Prostate gland (tissue), 2 donors: ENCODE measurements around the gene STYK1. TPM values are rescaled to one million over a fixed set of nuclear protein-coding genes. Genes with fewer than 3 reads are reported as not detected.

Experiments
- DNase-seq: peaks from one replicate; pipeline ENCODE4 v3.0.0-alpha.2; 2019; ENCODE audit warnings: low spot score
- H3K27ac ChIP-seq, 2 donors: fragments of 200-600 bp; sonication (generic); 2 replicates each; pipeline ENCODE4 v1.5.1; 2017 to 2019
- H3K27me3 ChIP-seq: fragments of 200-600 bp; sonication (generic); replicated peaks from 2 replicates; pipeline ENCODE4 v1.5.1; 2019; ENCODE audit not compliant: insufficient read depth
- H3K36me3 ChIP-seq, 2 donors: fragments of 200-600 bp; sonication (generic); 1 replicate in 1 of 2; 2 replicates in 1 of 2; pipeline versions ENCODE4 v1.5.1 to v1.8.1; 2017 to 2019
- H3K4me1 ChIP-seq: fragments of 200-600 bp; sonication (generic); replicated peaks from 2 replicates; pipeline ENCODE4 v1.5.1; 2019
- H3K4me3 ChIP-seq, 2 donors: fragments of 200-600 bp; sonication (generic); 2 replicates each; pipeline ENCODE4 v1.5.1; 2017 to 2019
- H3K9me3 ChIP-seq: fragments of 200-600 bp; sonication (generic); 2 replicates; pipeline ENCODE4 v1.5.1; 2017
- POLR2A ChIP-seq: fragments of 450-650 bp; IDR thresholded peaks from one replicate; pipeline ENCODE4 v1.6.1; 2016; ENCODE audit warnings: antibody characterized with exemption, mild to moderate bottlenecking
- POLR2AphosphoS5 ChIP-seq: sonication (generic); formaldehyde crosslinking; IDR thresholded peaks from one replicate; pipeline ENCODE4 v1.6.1; 2017; ENCODE audit warnings: antibody characterized with exemption
- WGBS: methylation state at CpG from one replicate; pipeline ENCODE4 v1.1.5; 2018; 5-methylcytosine and 5-hydroxymethylcytosine counted together
- intact Hi-C: fragments of 100-400 bp; cut with DNase I; formaldehyde crosslinking; loops from one replicate; pipeline ENCODE4 v1.14.2; 2022
- total RNA-seq, 2 donors: library from RNA; depleted of rRNA; stranded (reverse); fragments of >200 nt; gene quantifications; one replicate each; pipeline ENCODE4 v1.1.0, GENCODE V29; 2016
- TF ChIP-seq, protein P1 (sequence below), 4 experiments: fragments of 200-600 bp in 2 of 4; fragments of 450-650 bp in 2 of 4; sonication (generic) in 2 of 4; IDR thresholded peaks; 1 replicate in 3 of 4; 2 replicates in 1 of 4; pipeline ENCODE4 v1.5.1; 2016 to 2019; ENCODE audit warnings: antibody characterized with exemption in 4 of 4, mild to moderate bottlenecking in 2 of 4, moderate library complexity in 2 of 4

STYK1 gene
- total RNA-seq, 2 donors from 2014 or later = 9.5 to 39.7 TPM

DNA sequence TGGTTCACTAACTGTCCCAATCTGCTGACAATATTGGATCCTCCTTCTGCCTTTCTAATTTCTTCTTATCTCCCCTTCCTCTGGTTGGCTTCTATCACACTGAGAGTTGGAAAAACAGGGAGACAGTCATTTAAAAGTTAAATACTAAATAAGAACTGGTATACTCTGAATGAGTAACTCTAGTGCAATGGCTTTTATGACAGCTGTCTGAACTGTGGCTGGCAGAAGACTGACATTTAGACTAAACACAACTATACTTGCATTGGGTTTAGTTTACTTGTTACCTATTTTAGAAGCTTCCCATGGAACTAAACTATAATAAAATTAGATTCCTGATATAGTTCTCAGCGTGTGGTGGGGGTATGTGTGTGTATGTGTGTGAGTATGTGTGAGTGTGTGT is 52.6 kb downstream of the STYK1 start:
- Histone ChIP-seq H3K27ac (no peak overlapping the region), H3K4me3 (no peak overlapping the region), H3K4me1 (no peaks in the 10 kb centered on the region), H3K27me3 (no peaks in the 10 kb centered on the region), H3K9me3 (no peaks in the 10 kb centered on the region), H3K36me3 (no peaks in the 10 kb centered on the region)
- intact Hi-C loops = no loop called here
- WGBS = 84% methylated on average over 1 of the region's 1 CpG
- TF ChIP-seq, protein P1, sequence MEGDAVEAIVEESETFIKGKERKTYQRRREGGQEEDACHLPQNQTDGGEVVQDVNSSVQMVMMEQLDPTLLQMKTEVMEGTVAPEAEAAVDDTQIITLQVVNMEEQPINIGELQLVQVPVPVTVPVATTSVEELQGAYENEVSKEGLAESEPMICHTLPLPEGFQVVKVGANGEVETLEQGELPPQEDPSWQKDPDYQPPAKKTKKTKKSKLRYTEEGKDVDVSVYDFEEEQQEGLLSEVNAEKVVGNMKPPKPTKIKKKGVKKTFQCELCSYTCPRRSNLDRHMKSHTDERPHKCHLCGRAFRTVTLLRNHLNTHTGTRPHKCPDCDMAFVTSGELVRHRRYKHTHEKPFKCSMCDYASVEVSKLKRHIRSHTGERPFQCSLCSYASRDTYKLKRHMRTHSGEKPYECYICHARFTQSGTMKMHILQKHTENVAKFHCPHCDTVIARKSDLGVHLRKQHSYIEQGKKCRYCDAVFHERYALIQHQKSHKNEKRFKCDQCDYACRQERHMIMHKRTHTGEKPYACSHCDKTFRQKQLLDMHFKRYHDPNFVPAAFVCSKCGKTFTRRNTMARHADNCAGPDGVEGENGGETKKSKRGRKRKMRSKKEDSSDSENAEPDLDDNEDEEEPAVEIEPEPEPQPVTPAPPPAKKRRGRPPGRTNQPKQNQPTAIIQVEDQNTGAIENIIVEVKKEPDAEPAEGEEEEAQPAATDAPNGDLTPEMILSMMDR (IDR thresholded peaks at IDR 0.05) = no peak
- TF ChIP-seq POLR2AphosphoS5 = no peak
- TF ChIP-seq POLR2A = no peak
- no peak for DNase-seq

- Histone ChIP-seq H3K4me3 (no peak overlapping the region), H3K4me1 (no peaks in the 10 kb centered on the region), H3K27me3 (no peaks in the 10 kb centered on the region), H3K9me3 (no peaks in the 10 kb centered on the region), H3K27ac (no peak overlapping the region), H3K36me3 (no peaks in the 10 kb centered on the region)
- intact Hi-C loops = no loop called here
- TF ChIP-seq, protein P1 (IDR thresholded peaks at IDR 0.05) = no peak
- TF ChIP-seq POLR2A (no peak), POLR2AphosphoS5 (no peak)
- DNase-seq = no peak
- 82% methylated on average over 10 of the region's 10 CpGs for WGBS
Measured at GRCh38 chr12:10620078-10620779, 53.6 kb downstream of the STYK1 start.

GRCh38 chr12:10618338-10618987 is 55.4 kb downstream of the STYK1 start:
- Histone ChIP-seq H3K9me3 (no peaks in the 10 kb centered on the region), H3K27me3 (no peaks in the 10 kb centered on the region), H3K36me3 (no peaks in the 10 kb centered on the region), H3K27ac (no peak overlapping the region), H3K4me1 (no peaks in the 10 kb centered on the region), H3K4me3 (no peak overlapping the region)
- intact Hi-C loops = no loop called here
- WGBS = 91% methylated on average over 5 of the region's 5 CpGs
- DNase-seq = no peak
- TF ChIP-seq, protein P1 (IDR thresholded peaks at IDR 0.05) = no peak
- TF ChIP-seq POLR2A = no peak
- TF ChIP-seq POLR2AphosphoS5 = no peak

GRCh38 chr12:10617863-10618262 is 56.0 kb downstream of the STYK1 start:
- Histone ChIP-seq H3K36me3 (no peaks in the 10 kb centered on the region), H3K27me3 (no peaks in the 10 kb centered on the region), H3K4me1 (no peaks in the 10 kb centered on the region), H3K27ac (no peak overlapping the region), H3K4me3 (no peak overlapping the region), H3K9me3 (no peaks in the 10 kb centered on the region)
- WGBS = 83% methylated on average over 6 of the region's 6 CpGs
- intact Hi-C loops = no loop called here
- DNase-seq = no peak
- TF ChIP-seq, protein P1 (IDR thresholded peaks at IDR 0.05) = no peak
- TF ChIP-seq POLR2AphosphoS5 (no peak), POLR2A (no peak)

- H3K27me3 ChIP-seq = no peaks in the 10 kb centered on the region
- WGBS = 83% methylated on average over 4 of the region's 4 CpGs
- H3K4me3 ChIP-seq = no peak overlapping the region
- no peak for DNase-seq
- H3K4me1 ChIP-seq = no peaks in the 10 kb centered on the region
- H3K9me3 ChIP-seq = no peaks in the 10 kb centered on the region
- H3K27ac ChIP-seq = peak overlapping the region; percentile 59 to 68
- TF ChIP-seq, protein P1 (IDR thresholded peaks at IDR 0.05) = peak in 2 of 4 experiments; percentile 8 to 11
- no peak for TF ChIP-seq POLR2AphosphoS5
- no peak for TF ChIP-seq POLR2A
- intact Hi-C loops = no loop called here
- H3K36me3 ChIP-seq = no peaks in the 10 kb centered on the region
Measured at GRCh38 chr12:10615532-10615931, 58.3 kb downstream of the STYK1 start.
